Erythroblast (primary cell): ENCODE results near the gene MAST4.
"Not testable (repeated sequence)": the region's sequence is repeated elsewhere in the genome, so short reads cannot be mapped to it uniquely, and the experiment has no call there.

Source experiments
- DNase-seq, 2 experiments: peaks; one replicate each; lab custom pipeline; 2025; lab: John Stamatoyannopoulos, UW
- GATA1 ChIP-seq: IDR thresholded peaks from 2 replicates; pipeline ENCODE4 v1.6.1; 2011; ENCODE audit warnings: low read depth, mild to moderate bottlenecking, control low read depth, low read length, moderate library complexity
- POLR2A ChIP-seq: IDR thresholded peaks from 2 replicates; pipeline ENCODE4 v1.6.1; 2011; ENCODE audit warnings: mild to moderate bottlenecking, low read length

The MAST4 gene

DNA sequence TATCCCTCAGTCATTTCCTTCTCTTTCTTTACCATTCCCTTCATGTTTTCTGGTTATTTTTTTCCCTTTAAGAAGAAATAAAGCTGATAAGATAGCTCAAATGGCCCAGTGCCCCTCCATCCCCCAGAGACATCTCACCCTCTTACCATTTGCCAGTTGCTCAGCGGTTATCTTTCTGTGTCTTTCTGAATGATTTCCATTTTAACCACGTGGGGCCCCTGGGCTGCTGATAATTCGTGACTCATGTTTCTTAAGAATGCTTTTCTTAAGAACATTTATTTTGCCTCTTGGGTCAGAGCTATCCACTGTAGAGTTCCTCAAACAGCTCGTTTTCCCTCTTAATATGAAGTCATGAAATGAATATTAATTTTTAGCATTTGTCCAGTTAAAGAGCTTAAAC is 147.8 kb downstream of the MAST4 start:
- DNase-seq, result peak; percentile 63 to 72
- TF ChIP-seq POLR2A (peak; percentile 53), GATA1 (no peak)

DNA sequence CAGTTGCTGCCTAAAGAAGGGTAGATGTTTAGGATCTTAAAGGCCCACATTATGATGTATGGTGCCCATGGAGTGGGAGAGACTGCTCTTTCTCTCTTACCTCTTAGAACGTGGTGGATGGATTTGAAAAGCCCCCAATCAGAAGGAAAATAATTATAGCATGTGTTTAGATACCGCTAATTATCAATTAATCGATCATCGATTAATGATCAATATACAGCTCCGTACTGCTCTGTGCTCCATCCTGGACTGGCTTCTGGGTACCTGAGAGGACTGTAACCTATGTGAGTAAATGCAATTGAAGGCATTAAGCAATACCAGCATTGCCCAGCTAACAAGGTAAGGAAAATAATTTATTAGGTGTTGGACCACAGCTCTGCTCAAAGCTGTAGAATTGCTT is 149.1 kb downstream of the MAST4 start:
- no peak for DNase-seq
- TF ChIP-seq GATA1 (no peak), POLR2A (no peak)

DNA sequence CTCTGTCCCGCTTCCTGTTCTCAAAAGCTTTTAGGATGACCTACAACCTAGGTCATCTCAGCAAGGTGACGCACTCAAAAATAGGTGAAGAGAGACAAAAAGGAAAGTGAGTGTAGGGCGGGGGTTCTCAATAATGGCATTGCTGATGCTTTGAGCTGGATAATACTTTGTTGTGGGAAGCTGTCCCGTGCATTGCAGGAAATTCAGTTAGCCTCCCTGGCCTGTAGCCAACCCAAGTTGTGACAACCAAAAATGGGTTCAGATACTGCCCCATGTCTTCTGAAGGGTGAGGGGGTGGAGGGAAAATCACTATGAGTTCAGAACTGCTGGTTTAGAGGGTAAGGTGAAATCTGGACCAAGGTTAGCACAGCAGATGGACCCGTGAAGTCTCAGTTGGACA is 151.4 kb downstream of the MAST4 start:
- DNase-seq, result no peak
- TF ChIP-seq POLR2A (no peak), GATA1 (no peak)

DNA sequence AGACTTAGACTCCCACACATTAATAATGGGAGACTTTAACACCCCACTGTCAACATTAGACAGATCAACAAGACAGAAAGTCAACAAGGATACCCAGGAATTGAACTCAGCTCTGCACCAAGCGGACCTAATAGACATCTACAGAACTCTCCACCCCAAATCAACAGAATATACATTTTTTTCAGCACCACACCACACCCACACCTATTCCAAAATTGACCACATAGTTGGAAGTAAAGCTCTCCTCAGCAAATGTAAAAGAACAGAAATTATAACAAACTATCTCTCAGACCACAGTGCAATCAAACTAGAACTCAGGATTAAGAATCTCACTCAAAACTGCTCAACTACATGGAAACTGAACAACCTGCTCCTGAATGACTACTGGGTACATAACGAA is 156.5 kb downstream of the MAST4 start:
- DNase-seq, result not testable (repeated sequence)

DNA sequence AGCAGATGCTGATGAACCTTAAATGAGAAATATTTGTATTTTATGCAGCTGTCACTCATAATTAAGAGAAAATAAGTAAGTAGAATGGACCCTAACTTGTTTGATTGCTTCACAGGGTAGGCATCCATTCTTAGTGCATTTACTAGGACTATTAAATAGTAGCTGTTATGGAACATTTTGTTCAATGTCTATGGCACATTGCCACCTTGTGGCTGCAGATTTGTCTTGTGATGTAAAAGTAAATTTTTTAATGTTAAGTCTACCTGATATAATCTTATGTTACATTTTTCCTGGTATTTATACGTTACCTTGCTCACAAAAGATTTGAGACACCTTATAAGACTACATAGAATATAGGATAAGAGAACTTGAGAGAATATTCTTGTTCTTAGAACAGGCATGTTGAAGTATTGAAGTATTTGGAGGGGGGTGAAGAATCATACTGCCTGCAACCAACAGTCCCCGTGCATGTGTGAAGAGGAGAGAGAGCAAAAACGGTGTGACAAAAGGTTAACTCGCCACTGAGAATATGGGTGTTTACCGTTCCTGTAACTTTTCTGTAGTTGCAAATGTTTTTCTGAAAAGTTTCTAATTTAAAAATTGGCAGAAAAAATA is 161.1 kb downstream of the MAST4 start:
- peak; percentile 49 to 53 for DNase-seq
- TF ChIP-seq GATA1 (no peak), POLR2A (no peak)

DNA sequence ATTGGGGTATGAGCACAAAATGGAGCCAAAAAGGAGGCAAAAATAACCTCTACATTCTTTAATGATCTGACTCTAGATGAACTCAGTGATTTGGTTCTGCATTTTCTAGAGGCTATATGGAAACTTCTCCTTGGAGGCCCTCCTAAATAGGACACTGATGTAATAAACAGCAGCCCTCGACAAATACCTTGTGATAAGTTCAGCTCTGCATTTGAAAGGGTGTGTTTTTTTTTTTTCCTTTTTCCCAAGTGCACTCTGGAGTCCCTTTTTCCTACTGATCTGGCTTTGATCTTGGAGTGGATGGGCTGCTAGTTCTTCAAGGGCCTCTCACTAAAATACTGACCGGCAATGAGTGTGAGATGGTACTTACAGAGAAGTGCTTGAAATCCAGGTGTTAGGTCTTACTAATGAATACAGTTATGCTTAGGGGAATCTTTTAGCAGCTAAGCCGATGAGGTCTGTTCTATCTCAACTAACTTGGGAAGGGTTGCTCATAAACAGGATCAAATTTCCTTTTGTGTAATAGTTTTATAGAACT is 161.7 kb downstream of the MAST4 start:
- TF ChIP-seq POLR2A, result no peak
- TF ChIP-seq GATA1, result no peak
- no peak for DNase-seq

DNA sequence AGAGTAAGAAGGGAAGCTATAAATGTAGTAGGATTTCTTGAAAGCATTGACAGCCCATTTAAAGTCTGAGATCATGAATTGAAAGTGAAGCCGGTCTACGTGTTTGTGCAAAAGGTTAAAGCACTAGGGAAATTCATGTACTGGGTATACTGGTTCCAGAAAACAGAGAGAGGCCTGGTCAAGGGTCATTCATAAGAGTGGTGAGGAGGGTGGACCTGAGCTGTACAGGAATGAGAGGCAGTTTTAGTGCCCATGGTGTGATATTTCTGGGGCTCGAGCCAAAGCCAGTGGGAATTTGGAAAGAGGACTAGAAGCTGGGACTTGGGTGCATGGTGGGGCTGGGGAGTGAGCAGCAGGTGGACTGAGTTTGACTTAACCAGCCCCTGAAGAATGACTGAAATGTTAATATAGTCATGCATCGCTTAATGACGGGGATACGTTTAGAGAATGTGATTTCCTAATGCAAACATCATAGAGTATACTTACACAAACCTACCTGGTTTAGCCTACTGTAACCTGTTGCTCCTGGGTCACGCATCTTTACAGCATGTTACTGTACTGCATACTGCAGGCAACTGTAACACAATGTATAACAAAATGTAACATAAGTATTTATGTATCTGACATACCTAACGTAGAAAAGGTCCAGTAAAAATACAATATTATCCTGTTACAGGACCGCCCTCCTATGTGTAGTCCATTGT is 173.0 kb downstream of the MAST4 start:
- TF ChIP-seq POLR2A (no peak), GATA1 (no peak)

DNA sequence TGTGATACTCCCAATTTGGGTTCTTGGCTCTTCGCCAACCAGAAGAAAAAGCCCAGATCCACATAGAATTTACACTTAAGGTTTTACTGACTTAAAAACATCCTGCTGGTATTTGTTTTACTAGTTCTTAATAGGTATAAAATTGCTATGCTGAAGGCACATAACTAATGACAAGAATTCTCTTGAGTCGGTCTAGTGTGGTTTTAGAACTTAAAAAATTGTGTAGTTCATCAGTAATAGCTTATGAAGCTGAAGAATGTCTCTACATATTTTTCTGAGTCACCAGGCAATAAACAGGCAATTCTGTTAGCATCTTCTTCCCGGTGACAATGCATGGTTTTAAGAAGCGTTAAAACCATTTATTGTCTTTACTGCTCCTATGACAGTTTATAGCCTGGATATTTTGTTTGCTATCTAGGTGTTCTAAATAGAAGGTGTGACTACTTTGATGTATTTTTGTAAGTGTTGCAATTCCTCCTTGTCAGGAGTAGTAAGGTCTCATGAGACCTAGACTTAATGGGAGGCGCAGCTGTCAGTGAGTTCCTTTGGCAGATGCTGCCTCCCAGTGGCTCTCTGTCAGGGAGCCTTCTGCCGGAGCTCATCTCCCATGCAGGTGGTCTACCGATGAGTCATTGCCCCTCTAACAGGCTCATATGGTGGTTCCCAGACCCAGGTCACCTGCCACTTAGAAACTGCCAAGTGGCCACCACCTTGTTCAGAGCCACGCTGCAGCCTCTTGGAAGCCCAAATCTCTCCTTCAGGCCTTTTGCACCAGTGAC is 173.8 kb downstream of the MAST4 start:
- no peak for TF ChIP-seq POLR2A
- TF ChIP-seq GATA1, result no peak

More for the DNA sequence above, 173.0 kb downstream of the MAST4 start:
- no peak for DNase-seq

DNA sequence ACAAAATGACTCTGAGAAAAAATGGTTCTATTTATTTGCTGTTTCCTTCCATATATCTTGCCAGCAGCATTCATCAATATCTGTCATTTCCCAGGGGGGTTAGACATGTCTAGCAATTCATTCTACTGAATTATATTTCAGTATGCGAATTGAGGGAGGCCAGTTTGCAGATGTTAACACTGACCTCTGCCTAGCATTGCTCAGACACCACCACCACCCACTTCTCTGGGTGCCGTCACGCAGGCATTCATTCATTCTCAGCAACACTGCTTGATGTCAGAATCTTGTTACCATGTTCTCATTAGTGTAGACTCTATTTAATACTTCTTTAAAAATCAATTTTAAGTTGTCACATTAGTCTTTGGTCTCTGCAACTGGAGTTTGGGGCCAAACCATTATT is 181.7 kb downstream of the MAST4 start:
- TF ChIP-seq GATA1 (no peak), POLR2A (no peak)
- DNase-seq, result no peak

More for the DNA sequence above, 173.8 kb downstream of the MAST4 start:
- peak in 1 of 2 experiments; percentile 14 for DNase-seq

DNA sequence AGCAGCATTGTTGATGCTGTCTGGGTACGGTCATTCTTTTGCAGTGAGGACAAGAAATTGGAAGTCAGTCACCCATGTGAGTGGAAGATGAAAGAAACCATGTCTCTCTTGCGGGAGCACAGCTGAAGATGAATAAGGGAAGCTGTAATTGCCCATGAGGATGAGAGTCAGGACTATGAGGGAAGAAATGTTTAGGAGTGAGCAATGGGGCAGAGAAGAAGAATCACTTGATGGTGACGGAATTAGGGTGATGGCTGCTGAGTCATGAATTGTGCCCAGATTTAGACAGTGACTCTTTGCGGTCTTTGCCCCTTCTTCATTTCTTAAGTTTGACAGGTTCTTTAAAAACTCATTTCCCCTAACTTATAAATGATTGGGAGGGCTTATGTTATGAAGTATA is 183.3 kb downstream of the MAST4 start:
- no peak for DNase-seq
- TF ChIP-seq POLR2A (no peak), GATA1 (no peak)

DNA sequence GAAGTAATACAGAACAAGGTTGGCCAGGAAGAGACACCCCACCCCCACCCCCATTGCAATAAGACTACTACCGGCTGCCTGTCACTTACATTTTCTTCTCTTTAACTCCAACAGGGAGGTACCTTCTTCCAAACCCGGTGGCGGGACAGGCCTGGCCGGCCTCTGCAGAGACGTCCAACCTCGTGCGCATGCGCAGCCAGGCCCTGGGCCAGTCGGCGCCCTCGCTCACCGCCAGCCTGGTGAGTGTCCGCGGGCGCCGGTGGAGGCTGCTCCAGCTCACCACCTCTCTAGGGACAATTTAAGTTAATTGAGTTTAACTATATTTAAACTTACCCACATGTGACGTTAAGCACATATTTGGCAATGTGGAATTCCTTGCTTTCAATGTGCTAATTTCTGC is 192.4 kb downstream of the MAST4 start:
- TF ChIP-seq GATA1 (no peak), POLR2A (no peak)
- no peak for DNase-seq

DNA sequence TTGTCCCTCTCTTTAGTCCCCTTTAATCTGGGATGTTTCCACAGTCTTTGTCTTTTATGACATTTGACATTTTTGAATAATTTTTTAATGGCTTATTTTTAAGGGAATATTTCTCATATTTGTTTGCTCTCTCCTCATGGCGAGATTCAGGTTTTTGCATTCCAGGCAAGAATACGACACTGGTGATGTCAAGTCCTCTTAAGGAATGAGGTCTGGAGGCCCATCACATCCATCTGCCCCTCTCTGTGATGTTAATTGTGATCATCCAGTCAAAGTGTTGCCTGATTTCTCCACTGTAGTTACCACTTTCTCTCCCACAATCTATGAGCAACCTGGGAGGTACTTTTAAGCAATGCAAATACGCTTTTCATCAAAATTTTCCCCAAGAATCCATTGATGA is 193.2 kb downstream of the MAST4 start:
- no peak for DNase-seq
- TF ChIP-seq GATA1 (no peak), POLR2A (no peak)

DNA sequence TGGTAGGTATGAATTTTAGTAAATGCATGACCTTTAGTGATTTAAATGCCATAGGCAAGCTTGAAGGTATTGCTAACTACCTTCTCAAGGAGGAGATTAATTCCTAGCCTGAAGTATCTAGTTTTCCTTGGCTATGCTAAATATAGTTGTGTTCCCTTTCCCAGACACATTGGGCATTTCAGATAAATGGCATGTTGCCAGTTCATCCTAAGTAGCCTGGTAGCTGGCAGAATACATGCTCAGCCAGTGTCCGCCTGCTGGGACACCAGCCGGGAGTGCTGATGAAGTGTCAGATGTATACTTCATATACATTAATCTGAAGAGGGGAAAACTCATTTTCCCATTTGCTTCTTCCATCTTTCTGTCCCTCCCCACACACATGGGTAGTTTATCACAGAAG is 196.9 kb downstream of the MAST4 start:
- DNase-seq, result no peak
- TF ChIP-seq POLR2A (no peak), GATA1 (no peak)

DNA sequence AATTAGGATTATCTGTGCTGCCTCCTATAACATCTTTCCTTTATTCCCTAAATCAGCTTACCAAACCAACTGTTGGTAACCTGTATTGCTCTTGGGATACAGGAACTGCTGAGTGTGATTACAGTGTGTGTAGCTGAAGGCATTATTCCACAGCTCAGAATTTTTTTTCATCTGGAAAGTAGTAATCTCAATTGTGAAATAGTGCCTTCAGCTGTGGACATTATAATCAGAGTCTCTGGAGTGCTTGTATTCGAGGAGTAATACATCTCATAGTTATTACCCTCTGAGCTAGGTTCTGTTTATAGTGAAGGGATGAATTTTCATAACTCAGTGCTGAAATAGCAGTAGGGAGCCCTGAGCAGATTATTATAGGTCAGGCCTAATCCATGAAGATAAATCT is 199.5 kb downstream of the MAST4 start:
- no peak for DNase-seq
- no peak for TF ChIP-seq POLR2A

DNA sequence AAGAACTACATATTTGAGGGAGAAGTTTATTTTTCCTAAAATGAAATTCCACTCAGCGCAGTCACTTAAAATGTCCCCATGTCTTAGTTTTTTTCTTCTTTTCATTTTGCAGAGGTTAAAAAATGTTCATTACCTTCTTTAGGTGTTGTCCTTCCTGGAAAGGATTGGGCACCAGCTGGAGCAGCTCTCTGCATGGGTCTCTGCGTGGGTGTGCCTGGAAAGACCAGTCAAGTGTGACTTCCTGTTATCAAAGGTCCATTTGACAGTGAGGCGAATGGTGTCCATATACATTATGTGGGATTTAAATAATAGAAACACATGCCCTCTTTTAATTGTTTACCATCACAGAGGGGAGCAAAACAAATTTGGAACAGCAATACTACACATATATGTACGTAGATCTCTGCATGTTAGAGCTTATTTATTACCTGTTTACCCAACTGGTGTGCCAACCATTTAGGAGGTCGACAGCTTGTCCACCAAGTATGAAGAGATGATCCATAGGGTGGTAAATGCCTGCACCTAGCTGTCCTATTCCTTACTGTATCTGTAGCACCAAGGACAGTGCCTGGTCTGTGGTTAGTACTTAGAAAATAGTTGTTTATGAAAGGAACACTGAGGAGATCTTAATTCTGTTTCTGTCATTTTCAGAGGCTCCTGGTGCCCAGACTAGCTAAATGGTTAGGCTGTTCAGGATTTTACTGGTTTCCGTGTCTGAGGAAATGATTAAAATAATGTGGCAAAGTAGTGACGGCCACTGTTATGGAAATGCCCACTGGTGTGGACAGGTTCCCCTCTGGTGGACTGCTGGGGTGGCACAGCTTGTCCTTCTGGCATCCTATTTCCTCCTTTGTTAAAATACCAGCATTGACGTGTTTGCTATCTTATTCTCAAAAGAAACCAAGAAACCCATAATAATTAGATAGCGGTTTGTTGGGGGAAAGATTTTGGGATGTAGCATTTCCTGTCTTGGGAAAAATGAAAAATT is 200.4 kb downstream of the MAST4 start:
- TF ChIP-seq POLR2A, result no peak
- TF ChIP-seq GATA1, result no peak
- no peak for DNase-seq
